OCI-M2 (cell line): ENCODE measurements around the gene AGBL5.
"Not testable (repeated sequence)": the region's sequence is repeated elsewhere in the genome, so short reads cannot be mapped to it uniquely, and the experiment has no call there.

Experiments
- DNase-seq: peaks from one replicate; lab custom pipeline; 2025; ENCODE audit not compliant: unreplicated experiment; lab: John Stamatoyannopoulos, UW

AGBL5 gene

DNA sequence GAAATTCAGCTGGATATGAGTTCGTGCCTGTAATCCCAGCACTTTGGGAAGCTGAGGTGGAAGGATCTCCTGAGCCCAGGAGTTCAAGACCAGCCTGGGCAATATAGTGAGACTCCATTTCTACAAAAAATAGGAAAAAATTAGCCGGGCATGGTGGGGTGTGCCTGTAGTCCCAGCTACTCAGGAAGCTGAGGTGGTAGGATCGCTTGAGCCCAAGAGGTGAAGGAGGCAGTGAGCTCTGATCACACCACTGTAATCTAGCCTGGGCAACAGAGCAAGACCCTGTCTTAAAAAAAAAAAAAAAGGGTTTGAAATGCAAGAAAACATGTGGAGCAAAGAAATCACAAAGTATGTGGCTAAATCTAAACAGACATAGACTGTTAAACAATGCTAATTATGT is 57.6 kb downstream of the AGBL5 start:
- DNase-seq, result no peak

- not testable (repeated sequence) for DNase-seq
These were observed 59.3 kb downstream of the AGBL5 start for GRCh38 chr2:27110603-27111352.

DNA sequence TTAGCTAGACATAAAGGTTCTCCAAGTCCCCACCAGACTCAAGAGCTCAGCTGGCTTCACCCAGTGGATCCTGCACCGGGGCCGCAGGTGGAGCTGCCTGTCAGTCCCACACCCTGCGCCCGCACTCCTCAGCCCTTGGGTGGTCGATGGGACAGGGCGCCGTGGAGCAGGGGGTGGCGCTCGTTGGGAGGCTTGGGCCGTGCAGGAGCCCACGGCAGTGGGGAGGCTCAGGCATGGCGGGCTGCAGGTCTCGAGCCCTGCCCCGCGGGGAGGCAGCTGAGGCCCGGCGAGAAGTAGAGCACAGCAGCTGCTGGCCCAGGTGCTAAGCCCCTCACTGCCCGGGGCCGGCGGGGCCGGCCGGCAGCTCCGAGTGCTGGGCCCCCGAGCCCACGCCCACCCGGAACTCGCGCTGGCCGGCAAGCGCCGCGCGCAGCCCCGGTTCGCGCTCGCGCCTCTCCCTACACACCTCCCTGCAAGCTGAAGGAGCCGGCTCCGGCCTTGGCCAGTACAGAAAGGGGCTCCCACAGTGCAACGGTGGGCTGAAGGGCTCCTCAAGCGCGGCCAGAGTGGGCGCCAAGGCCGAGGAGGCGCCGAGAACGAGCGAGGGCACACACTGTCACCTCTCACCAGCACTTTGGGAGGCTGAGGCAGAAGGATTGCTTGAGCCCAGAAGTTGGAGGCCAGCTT is 60.1 kb downstream of the AGBL5 start:
- DNase-seq, result not testable (repeated sequence)

DNA sequence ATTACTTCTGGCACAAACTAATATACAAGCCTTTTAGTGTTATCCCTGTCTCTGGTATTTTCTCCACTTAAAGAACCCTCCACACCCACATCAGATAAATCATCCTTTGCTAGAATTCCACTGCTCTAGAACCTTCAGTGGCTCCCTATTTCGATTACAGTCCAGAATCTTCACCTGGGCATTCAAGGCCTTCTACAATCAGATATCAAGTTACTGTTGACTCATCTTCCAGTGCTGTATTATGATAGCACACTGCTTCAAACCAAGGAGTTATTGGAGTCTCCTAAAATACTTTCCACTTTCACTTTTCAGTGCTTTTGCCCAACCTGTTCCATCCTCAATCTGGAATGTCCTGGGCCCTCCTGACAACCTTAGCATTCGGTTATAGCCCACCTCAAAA is 64.1 kb downstream of the AGBL5 start:
- no peak for DNase-seq

GRCh38 chr2:27117995-27118524 is 66.6 kb downstream of the AGBL5 start:
- DNase-seq, result no peak

GRCh38 chr2:27118525-27119329 is 67.3 kb downstream of the AGBL5 start, which contains the start of gene CGREF1:
CGREF1 (minus strand) TSS chr2:27119128; CDS start chr2:27104366, 14,762 bp downstream.
- DNase-seq, result no peak

GRCh38 chr2:27119330-27119670 is 67.8 kb downstream of the AGBL5 start:
- not testable (repeated sequence) for DNase-seq
